ENCODE measurements around the gene YPEL5.

DNA sequence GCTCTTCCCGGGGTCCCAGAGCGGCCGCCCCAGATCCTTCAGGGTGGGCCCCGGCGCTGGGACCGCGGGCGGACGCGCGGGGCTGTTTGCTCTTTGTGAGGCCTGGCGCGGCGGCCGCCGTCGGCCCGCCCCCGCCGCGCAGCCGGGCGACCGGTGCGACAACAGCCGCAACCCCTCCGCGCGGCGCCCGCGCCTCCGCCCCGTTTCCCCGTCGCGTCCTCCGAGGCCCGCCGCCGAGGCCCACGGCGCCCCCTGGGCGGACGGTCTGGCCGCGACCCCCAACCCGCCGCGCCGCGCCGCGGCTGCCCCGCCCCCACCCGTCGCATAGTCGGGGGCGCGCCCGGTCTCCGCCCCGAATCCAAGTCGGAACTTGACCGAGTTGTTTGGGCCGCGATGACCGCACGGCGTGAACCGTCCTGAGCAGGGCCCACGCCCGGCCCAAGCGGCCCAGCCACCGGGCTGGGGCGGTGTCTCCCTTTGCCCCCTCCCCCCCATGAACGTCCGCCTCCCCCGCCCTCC is 448 bp downstream of the YPEL5 start:
- no peak for TF ChIP-seq TEAD4 (CRISPR knock-in tag; IDR thresholded peaks at IDR 0.05)
- TF ChIP-seq, protein P1, sequence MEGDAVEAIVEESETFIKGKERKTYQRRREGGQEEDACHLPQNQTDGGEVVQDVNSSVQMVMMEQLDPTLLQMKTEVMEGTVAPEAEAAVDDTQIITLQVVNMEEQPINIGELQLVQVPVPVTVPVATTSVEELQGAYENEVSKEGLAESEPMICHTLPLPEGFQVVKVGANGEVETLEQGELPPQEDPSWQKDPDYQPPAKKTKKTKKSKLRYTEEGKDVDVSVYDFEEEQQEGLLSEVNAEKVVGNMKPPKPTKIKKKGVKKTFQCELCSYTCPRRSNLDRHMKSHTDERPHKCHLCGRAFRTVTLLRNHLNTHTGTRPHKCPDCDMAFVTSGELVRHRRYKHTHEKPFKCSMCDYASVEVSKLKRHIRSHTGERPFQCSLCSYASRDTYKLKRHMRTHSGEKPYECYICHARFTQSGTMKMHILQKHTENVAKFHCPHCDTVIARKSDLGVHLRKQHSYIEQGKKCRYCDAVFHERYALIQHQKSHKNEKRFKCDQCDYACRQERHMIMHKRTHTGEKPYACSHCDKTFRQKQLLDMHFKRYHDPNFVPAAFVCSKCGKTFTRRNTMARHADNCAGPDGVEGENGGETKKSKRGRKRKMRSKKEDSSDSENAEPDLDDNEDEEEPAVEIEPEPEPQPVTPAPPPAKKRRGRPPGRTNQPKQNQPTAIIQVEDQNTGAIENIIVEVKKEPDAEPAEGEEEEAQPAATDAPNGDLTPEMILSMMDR (IDR thresholded peaks at IDR 0.05), result no peak
- TF ChIP-seq, protein P2, sequence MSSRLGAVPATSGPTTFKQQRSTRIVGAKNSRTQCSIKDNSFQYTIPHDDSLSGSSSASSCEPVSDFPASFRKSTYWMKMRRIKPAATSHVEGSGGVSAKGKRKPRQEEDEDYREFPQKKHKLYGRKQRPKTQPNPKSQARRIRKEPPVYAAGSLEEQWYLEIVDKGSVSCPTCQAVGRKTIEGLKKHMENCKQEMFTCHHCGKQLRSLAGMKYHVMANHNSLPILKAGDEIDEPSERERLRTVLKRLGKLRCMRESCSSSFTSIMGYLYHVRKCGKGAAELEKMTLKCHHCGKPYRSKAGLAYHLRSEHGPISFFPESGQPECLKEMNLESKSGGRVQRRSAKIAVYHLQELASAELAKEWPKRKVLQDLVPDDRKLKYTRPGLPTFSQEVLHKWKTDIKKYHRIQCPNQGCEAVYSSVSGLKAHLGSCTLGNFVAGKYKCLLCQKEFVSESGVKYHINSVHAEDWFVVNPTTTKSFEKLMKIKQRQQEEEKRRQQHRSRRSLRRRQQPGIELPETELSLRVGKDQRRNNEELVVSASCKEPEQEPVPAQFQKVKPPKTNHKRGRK (CRISPR knock-in tag; IDR thresholded peaks at IDR 0.05; ENCODE audit: borderline replicate concordance), result no peak
- no peak for TF ChIP-seq NR3C1 (CRISPR knock-in tag; conservative IDR thresholded peaks at IDR 0.05; ENCODE audit: low read depth)
- no peak for TF ChIP-seq SMAD3 (CRISPR knock-in tag; IDR thresholded peaks at IDR 0.05; ENCODE audit: borderline replicate concordance)
- no peak for TF ChIP-seq ZNF423 (CRISPR knock-in tag; IDR thresholded peaks at IDR 0.05)
- TF ChIP-seq, protein P3, sequence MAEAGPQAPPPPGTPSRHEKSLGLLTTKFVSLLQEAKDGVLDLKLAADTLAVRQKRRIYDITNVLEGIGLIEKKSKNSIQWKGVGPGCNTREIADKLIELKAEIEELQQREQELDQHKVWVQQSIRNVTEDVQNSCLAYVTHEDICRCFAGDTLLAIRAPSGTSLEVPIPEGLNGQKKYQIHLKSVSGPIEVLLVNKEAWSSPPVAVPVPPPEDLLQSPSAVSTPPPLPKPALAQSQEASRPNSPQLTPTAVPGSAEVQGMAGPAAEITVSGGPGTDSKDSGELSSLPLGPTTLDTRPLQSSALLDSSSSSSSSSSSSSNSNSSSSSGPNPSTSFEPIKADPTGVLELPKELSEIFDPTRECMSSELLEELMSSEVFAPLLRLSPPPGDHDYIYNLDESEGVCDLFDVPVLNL (CRISPR knock-in tag; IDR thresholded peaks at IDR 0.05; ENCODE audit: borderline replicate concordance, low read depth), result no peak
- TF ChIP-seq, protein P4, sequence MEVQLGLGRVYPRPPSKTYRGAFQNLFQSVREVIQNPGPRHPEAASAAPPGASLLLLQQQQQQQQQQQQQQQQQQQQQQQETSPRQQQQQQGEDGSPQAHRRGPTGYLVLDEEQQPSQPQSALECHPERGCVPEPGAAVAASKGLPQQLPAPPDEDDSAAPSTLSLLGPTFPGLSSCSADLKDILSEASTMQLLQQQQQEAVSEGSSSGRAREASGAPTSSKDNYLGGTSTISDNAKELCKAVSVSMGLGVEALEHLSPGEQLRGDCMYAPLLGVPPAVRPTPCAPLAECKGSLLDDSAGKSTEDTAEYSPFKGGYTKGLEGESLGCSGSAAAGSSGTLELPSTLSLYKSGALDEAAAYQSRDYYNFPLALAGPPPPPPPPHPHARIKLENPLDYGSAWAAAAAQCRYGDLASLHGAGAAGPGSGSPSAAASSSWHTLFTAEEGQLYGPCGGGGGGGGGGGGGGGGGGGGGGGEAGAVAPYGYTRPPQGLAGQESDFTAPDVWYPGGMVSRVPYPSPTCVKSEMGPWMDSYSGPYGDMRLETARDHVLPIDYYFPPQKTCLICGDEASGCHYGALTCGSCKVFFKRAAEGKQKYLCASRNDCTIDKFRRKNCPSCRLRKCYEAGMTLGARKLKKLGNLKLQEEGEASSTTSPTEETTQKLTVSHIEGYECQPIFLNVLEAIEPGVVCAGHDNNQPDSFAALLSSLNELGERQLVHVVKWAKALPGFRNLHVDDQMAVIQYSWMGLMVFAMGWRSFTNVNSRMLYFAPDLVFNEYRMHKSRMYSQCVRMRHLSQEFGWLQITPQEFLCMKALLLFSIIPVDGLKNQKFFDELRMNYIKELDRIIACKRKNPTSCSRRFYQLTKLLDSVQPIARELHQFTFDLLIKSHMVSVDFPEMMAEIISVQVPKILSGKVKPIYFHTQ (CRISPR knock-in tag; IDR thresholded peaks at IDR 0.05), result no peak
- TF ChIP-seq, protein P5, sequence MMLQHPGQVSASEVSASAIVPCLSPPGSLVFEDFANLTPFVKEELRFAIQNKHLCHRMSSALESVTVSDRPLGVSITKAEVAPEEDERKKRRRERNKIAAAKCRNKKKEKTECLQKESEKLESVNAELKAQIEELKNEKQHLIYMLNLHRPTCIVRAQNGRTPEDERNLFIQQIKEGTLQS (CRISPR knock-in tag; conservative IDR thresholded peaks at IDR 0.05), result no peak

Measured in WTC11 (cell line).